ENCODE results near the gene TBC1D22A.

GRCh38 chr22:46858181-46858771 is 95.8 kb downstream of the TBC1D22A start:
- TF ChIP-seq, protein P1, sequence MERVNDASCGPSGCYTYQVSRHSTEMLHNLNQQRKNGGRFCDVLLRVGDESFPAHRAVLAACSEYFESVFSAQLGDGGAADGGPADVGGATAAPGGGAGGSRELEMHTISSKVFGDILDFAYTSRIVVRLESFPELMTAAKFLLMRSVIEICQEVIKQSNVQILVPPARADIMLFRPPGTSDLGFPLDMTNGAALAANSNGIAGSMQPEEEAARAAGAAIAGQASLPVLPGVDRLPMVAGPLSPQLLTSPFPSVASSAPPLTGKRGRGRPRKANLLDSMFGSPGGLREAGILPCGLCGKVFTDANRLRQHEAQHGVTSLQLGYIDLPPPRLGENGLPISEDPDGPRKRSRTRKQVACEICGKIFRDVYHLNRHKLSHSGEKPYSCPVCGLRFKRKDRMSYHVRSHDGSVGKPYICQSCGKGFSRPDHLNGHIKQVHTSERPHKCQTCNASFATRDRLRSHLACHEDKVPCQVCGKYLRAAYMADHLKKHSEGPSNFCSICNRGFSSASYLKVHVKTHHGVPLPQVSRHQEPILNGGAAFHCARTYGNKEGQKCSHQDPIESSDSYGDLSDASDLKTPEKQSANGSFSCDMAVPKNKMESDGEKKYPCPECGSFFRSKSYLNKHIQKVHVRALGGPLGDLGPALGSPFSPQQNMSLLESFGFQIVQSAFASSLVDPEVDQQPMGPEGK (CRISPR knock-in tag; IDR thresholded peaks at IDR 0.05; ENCODE audit: borderline replicate concordance) = no peak
- TF ChIP-seq BACH2 (CRISPR knock-in tag; IDR thresholded peaks at IDR 0.05; ENCODE audit: borderline replicate concordance) = no peak
- no peak for TF ChIP-seq CSDC2 (CRISPR knock-in tag; IDR thresholded peaks at IDR 0.05)
- TF ChIP-seq, protein P2, sequence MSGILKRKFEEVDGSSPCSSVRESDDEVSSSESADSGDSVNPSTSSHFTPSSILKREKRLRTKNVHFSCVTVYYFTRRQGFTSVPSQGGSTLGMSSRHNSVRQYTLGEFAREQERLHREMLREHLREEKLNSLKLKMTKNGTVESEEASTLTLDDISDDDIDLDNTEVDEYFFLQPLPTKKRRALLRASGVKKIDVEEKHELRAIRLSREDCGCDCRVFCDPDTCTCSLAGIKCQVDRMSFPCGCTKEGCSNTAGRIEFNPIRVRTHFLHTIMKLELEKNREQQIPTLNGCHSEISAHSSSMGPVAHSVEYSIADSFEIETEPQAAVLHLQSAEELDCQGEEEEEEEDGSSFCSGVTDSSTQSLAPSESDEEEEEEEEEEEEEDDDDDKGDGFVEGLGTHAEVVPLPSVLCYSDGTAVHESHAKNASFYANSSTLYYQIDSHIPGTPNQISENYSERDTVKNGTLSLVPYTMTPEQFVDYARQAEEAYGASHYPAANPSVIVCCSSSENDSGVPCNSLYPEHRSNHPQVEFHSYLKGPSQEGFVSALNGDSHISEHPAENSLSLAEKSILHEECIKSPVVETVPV (CRISPR knock-in tag; IDR thresholded peaks at IDR 0.05) = no peak
